H1 (cell line): ENCODE measurements around the gene NCOA1. TPM values are rescaled to one million over a fixed set of nuclear protein-coding genes. Genes with fewer than 3 reads are reported as not detected.

ENCODE experiments used
- CTCF ChIA-PET: fragments of 300-600 bp; sonication (Branson Sonifier 250); formaldehyde crosslinking; loops from one replicate; lab custom pipeline; 2021; ENCODE audit not compliant: partially characterized antibody; lab: Charles Lee
- POLR2A ChIA-PET: fragments of 300-600 bp; sonication (Branson Sonifier 250); formaldehyde crosslinking; loops from one replicate; lab custom pipeline; 2021; ENCODE audit warnings: inconsistent platforms; ENCODE audit not compliant: partially characterized antibody; lab: Charles Lee
- DNase-seq, 2 experiments: peaks; one replicate each; pipeline versions ENCODE4 v3.0.0 to v3.0.0-alpha.2; 2010 to 2022; ENCODE audit warnings: low spot score in 2 of 2, low read depth in 1 of 2, mixed read lengths in 1 of 2
- FAIRE-seq: peaks from 2 replicates; lab custom pipeline; 2011; peaks lifted over from hg19 to GRCh38; lab: Jason Lieb, UNC
- H2AFZ ChIP-seq: 2 replicates; pipeline ENCODE4 v1.8.1; 2012; ENCODE audit warnings: low read length, inconsistent platforms
- H2AK5ac ChIP-seq: 2 replicates; pipeline ENCODE4 v1.6.1; 2013; ENCODE audit warnings: low read depth, low read length
- H2BK120ac ChIP-seq: replicated peaks from 2 replicates; pipeline ENCODE3; 2013; ENCODE audit warnings: low read depth, low read length, inconsistent platforms
- H2BK12ac ChIP-seq: 2 replicates; pipeline ENCODE4 v1.6.1; 2013; ENCODE audit warnings: low read depth, low read length
- H2BK15ac ChIP-seq: 2 replicates; pipeline ENCODE4 v1.6.1; 2013; ENCODE audit warnings: low read length
- H2BK20ac ChIP-seq: 2 replicates; pipeline ENCODE4 v1.6.1; 2013; ENCODE audit warnings: low read length
- H2BK5ac ChIP-seq: 2 replicates; pipeline ENCODE4 v1.6.1; 2013; ENCODE audit warnings: low read depth, low read length
- H3K14ac ChIP-seq: 2 replicates; pipeline ENCODE4 v1.6.1; 2013; ENCODE audit warnings: inconsistent platforms; ENCODE audit not compliant: insufficient read length
- H3K18ac ChIP-seq: 2 replicates; pipeline ENCODE4 v1.6.1; 2013; ENCODE audit warnings: low read length; ENCODE audit errors: extremely low read depth
- H3K23ac ChIP-seq: 2 replicates; pipeline ENCODE4 v1.6.1; 2013; ENCODE audit warnings: inconsistent platforms; ENCODE audit not compliant: insufficient read length
- H3K23me2 ChIP-seq: 2 replicates; pipeline ENCODE4 v1.6.1; 2013; ENCODE audit warnings: low read depth, low read length
- H3K27ac ChIP-seq: 2 replicates; pipeline ENCODE4 v1.6.1; 2011; ENCODE audit warnings: low read depth, low read length, inconsistent platforms
- H3K27me3 ChIP-seq, 4 experiments: replicated peaks in 1 of 4; 1 replicate in 1 of 4; 2 replicates in 3 of 4; pipeline versions ENCODE4 v1.6.1 to v1.8.1; 2011 to 2013; ENCODE audit warnings: low read length in 3 of 4, mild to moderate bottlenecking in 3 of 4, inconsistent platforms in 2 of 4, mixed read lengths in 2 of 4, moderate library complexity in 1 of 4; ENCODE audit not compliant: control insufficient read depth in 3 of 4, insufficient read depth in 3 of 4; ENCODE audit errors: extremely low read depth in 1 of 4
- H3K36me3 ChIP-seq, 4 experiments: 2 replicates each; pipeline versions ENCODE4 v1.6.1 to v1.8.1; 2011 to 2013; ENCODE audit warnings: mild to moderate bottlenecking in 4 of 4, low read length in 3 of 4, moderate library complexity in 2 of 4, control low read depth in 1 of 4, inconsistent platforms in 1 of 4; ENCODE audit not compliant: insufficient read depth in 4 of 4, control insufficient read depth in 2 of 4
- H3K4ac ChIP-seq: replicated peaks from 2 replicates; pipeline ENCODE3; 2013; ENCODE audit warnings: low read length, low read depth, mixed read lengths, inconsistent platforms; ENCODE audit not compliant: insufficient read length
- H3K4me1 ChIP-seq, 4 experiments: replicated peaks in 1 of 4; 1 replicate in 1 of 4; 2 replicates in 3 of 4; pipeline versions ENCODE4 v1.6.1 to v1.8.1; 2011 to 2013; ENCODE audit warnings: low read length in 3 of 4, inconsistent platforms in 2 of 4, mixed read lengths in 1 of 4; ENCODE audit not compliant: insufficient read depth in 4 of 4, control insufficient read depth in 3 of 4
- H3K4me2 ChIP-seq, 2 experiments: 2 replicates each; pipeline versions ENCODE4 v1.6.1 to v1.8.1; 2011 to 2013; ENCODE audit warnings: low read depth in 2 of 2, low read length in 2 of 2, control low read depth in 1 of 2, inconsistent platforms in 1 of 2, mild to moderate bottlenecking in 1 of 2; ENCODE audit not compliant: insufficient read depth in 1 of 2
- H3K4me3 ChIP-seq, 4 experiments: fragments of 200-600, 300-600 bp in 1 of 4; sonication (generic), shearing (Covaris generic), sonication (Bioruptor Twin) in 1 of 4; 2 replicates each; pipeline versions ENCODE4 v1.5.1 to v1.8.1; 2011 to 2016; ENCODE audit warnings: low read length in 4 of 4, low read depth in 3 of 4, control low read depth in 2 of 4, inconsistent platforms in 2 of 4, mild to moderate bottlenecking in 2 of 4, mixed read lengths in 1 of 4, moderate library complexity in 1 of 4; ENCODE audit not compliant: insufficient read depth in 2 of 4; ENCODE audit errors: extremely low read depth in 1 of 4
- H3K56ac ChIP-seq: replicated peaks from 2 replicates; pipeline ENCODE3; 2013; ENCODE audit warnings: low read depth, mild to moderate bottlenecking, mixed read lengths, low read length, inconsistent platforms; ENCODE audit not compliant: insufficient read length
- H3K79me1 ChIP-seq: 2 replicates; pipeline ENCODE4 v1.6.1; 2013; ENCODE audit warnings: low read depth, low read length, control low read depth
- H3K79me2 ChIP-seq, 2 experiments: 2 replicates each; pipeline versions ENCODE4 v1.6.1 to v1.8.1; 2012 to 2013; ENCODE audit warnings: low read length in 2 of 2, mild to moderate bottlenecking in 2 of 2, inconsistent platforms in 1 of 2; ENCODE audit not compliant: insufficient read depth in 2 of 2, control insufficient read depth in 1 of 2
- H3K9ac ChIP-seq, 4 experiments: replicated peaks in 1 of 4; 1 replicate in 1 of 4; 2 replicates in 3 of 4; pipeline versions ENCODE4 v1.6.1 to v1.8.1; 2011 to 2013; ENCODE audit warnings: low read depth in 3 of 4, low read length in 3 of 4, control low read depth in 2 of 4, mild to moderate bottlenecking in 2 of 4, moderate library complexity in 2 of 4, inconsistent platforms in 1 of 4; ENCODE audit errors: extremely low read depth in 1 of 4
- H3K9me3 ChIP-seq, 2 experiments: 2 replicates each; pipeline versions ENCODE4 v1.6.1 to v1.8.1; 2012 to 2013; ENCODE audit warnings: mild to moderate bottlenecking in 2 of 2, moderate library complexity in 2 of 2, control low read depth in 1 of 2, inconsistent platforms in 1 of 2, low read depth in 1 of 2, low read length in 1 of 2, mixed read lengths in 1 of 2; ENCODE audit not compliant: insufficient read depth in 2 of 2
- H4K20me1 ChIP-seq, 2 experiments: replicated peaks in 1 of 2; 2 replicates each; pipeline versions ENCODE3 to v1.8.1; 2011 to 2013; ENCODE audit warnings: inconsistent platforms in 2 of 2, low read length in 2 of 2, mild to moderate bottlenecking in 1 of 2; ENCODE audit not compliant: insufficient read depth in 2 of 2, control insufficient read depth in 1 of 2
- H4K5ac ChIP-seq: 2 replicates; pipeline ENCODE4 v1.6.1; 2013; ENCODE audit warnings: low read length, low read depth, mixed read lengths, inconsistent platforms; ENCODE audit not compliant: insufficient read length
- H4K8ac ChIP-seq: 2 replicates; pipeline ENCODE4 v1.8.0; 2013; ENCODE audit warnings: mild to moderate bottlenecking, moderate library complexity, low read length, inconsistent platforms; ENCODE audit not compliant: insufficient read depth; ENCODE audit errors: extremely low read depth
- H4K91ac ChIP-seq: replicated peaks from 2 replicates; pipeline ENCODE3; 2013; ENCODE audit warnings: low read length, mixed read lengths, inconsistent platforms; ENCODE audit not compliant: insufficient read length
- HDAC6 ChIP-seq: IDR thresholded peaks from one replicate; pipeline ENCODE4 v1.7.1; 2012; ENCODE audit warnings: low read depth, mild to moderate bottlenecking, inconsistent platforms, low read length, moderate library complexity
- TAF1 ChIP-seq: IDR thresholded peaks from 2 replicates; pipeline ENCODE4 v1.6.1; 2011; ENCODE audit warnings: mild to moderate bottlenecking, low read depth, low read length
- WGBS, 2 experiments: shearing (Covaris generic) in 1 of 2; methylation state at CpG; one replicate each; pipeline versions ENCODE4 v1.1.6 to v1.1.7; 2013 to 2015; ENCODE audit warnings: low lambda C conversion rate in 2 of 2, mixed read lengths in 2 of 2, inconsistent platforms in 1 of 2, low coverage in 1 of 2, missing lambda C conversion rate in 1 of 2; ENCODE audit not compliant: insufficient replicate concordance in 2 of 2, insufficient coverage in 1 of 2, insufficient read length in 1 of 2; ENCODE audit errors: extremely low coverage in 1 of 2, missing lambda C conversion rate in 1 of 2; 5-methylcytosine and 5-hydroxymethylcytosine counted together
- polyA plus RNA-seq, 7 experiments: library from polyadenylated mRNA; depleted of rRNA in 3 of 7; stranded (reverse) in 5 of 7; unstranded in 2 of 7; fragments of >200 nt in 5 of 7; fragments of 200-250 nt in 2 of 7; gene quantifications; 1 replicate in 5 of 7; 2 replicates in 1 of 7; 4 replicates in 1 of 7; pipeline versions ENCODE4 v1.2.1 to v1.2.3, GENCODE V29; 2011 to 2013; ENCODE audit warnings: missing spikeins in 2 of 7, mixed read lengths in 2 of 7
- total RNA-seq: library from RNA; stranded (reverse); fragmentation: NEBNext Ultra II Directional; extraction: Animal tissue kit (Norgen Biotek cat#: 25700); gene quantifications from 2 replicates; pipeline ENCODE4 v1.2.1, GENCODE V29; 2021

NCOA1 gene
- total and polyA plus RNA-seq, 2 of the 8 experiments (the other 6 are each of a cell fraction or from before 2014, with no cell fraction given), result 12.8 to 17.9 TPM

- 0 out of 4 replicates have a peak, but pooled peaks cover 0 to 6% of the 10 kb centered on the region in 2 experiments for H3K9me3 ChIP-seq
- no peak overlapping the region for H3K4ac ChIP-seq
- no peak overlapping the region for H2BK12ac ChIP-seq
- no peak overlapping the region for H4K5ac ChIP-seq
- H2BK5ac ChIP-seq, result no peak overlapping the region
- H2BK20ac ChIP-seq, result no peak overlapping the region
- H3K27me3 ChIP-seq, result no peaks in the 10 kb centered on the region
- no peak overlapping the region for H4K91ac ChIP-seq
- no peak overlapping the region for H3K4me3 ChIP-seq
- H3K79me2 ChIP-seq, result 0 out of 4 replicates have a peak, but pooled peaks cover 0 to 5% of the 10 kb centered on the region in 2 experiments
- DNase-seq (no peak), FAIRE-seq (no peak)
- H3K9ac ChIP-seq, result no peak overlapping the region
- H3K23me2 ChIP-seq, result no peaks in the 10 kb centered on the region
- H3K79me1 ChIP-seq, result 0 out of 2 replicates have a peak, but pooled peaks cover 2% of the 10 kb centered on the region
- TF ChIP-seq TAF1 (no peak), HDAC6 (no peak)
- 74% methylated on average over 2 of the region's 2 CpGs; no CpG with 5 or more reads in 1 of the 2 experiments for WGBS, 2 experiments
- H3K36me3 ChIP-seq, result no peaks in the 10 kb centered on the region; a peak in 1 of 8 replicates
- no peak overlapping the region for H3K27ac ChIP-seq
- H2AFZ ChIP-seq, result no peak overlapping the region
- no peak overlapping the region for H3K23ac ChIP-seq
- peaks cover 0 to under 1% (median 0%) of the 10 kb centered on the region in 4 experiments; a peak in 2 of 7 replicates for H3K4me1 ChIP-seq
- no peak overlapping the region for H2AK5ac ChIP-seq
- no peak overlapping the region for H2BK120ac ChIP-seq
- POLR2A ChIA-PET, result no interaction called here
- H4K8ac ChIP-seq, result no peak overlapping the region; the same call in 1 of the 2 replicates
- no peak overlapping the region for H3K56ac ChIP-seq
- CTCF ChIA-PET, result interaction anchor here (1.2 kb wide), 1 partner anchor 10 kb away, joined by 3 read pairs; no protein-coding TSS in a partner anchor
- no peak overlapping the region for H3K18ac ChIP-seq
- no peak overlapping the region for H3K14ac ChIP-seq
- H2BK15ac ChIP-seq, result no peak overlapping the region
- no peaks in the 10 kb centered on the region for H4K20me1 ChIP-seq
- H3K4me2 ChIP-seq, result no peak overlapping the region
Observed at GRCh38 chr2:24559473-24560113, 68.5 kb downstream of the NCOA1 start.
